ENCODE measurements around the gene DIAPH2.

GRCh38 chrX:97000682-97001368, 316.2 kb downstream of the DIAPH2 start:
- TF ChIP-seq POLR2A (IDR thresholded peaks at IDR 0.05) (no peak), POLR2AphosphoS5 (IDR thresholded peaks at IDR 0.05) (no peak)
- TF ChIP-seq, protein P1, sequence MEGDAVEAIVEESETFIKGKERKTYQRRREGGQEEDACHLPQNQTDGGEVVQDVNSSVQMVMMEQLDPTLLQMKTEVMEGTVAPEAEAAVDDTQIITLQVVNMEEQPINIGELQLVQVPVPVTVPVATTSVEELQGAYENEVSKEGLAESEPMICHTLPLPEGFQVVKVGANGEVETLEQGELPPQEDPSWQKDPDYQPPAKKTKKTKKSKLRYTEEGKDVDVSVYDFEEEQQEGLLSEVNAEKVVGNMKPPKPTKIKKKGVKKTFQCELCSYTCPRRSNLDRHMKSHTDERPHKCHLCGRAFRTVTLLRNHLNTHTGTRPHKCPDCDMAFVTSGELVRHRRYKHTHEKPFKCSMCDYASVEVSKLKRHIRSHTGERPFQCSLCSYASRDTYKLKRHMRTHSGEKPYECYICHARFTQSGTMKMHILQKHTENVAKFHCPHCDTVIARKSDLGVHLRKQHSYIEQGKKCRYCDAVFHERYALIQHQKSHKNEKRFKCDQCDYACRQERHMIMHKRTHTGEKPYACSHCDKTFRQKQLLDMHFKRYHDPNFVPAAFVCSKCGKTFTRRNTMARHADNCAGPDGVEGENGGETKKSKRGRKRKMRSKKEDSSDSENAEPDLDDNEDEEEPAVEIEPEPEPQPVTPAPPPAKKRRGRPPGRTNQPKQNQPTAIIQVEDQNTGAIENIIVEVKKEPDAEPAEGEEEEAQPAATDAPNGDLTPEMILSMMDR (IDR thresholded peaks at IDR 0.05 in 8 of 11, conservative IDR thresholded peaks at IDR 0.05 in 3 of 11), result no peak

Data from spleen (tissue), 7 donors.